ENCODE data around the gene CDK5RAP2.

CDK5RAP2 gene

GRCh38 chr9:120410925-120411501, 169.0 kb downstream of the CDK5RAP2 start:
- in situ Hi-C loops (cut with MboI; ENCODE audit: low sequenced_read_pairs): no loop called here

- in situ Hi-C loops (cut with MboI; ENCODE audit: low sequenced_read_pairs): no loop called here
Measured at GRCh38 chr9:120408680-120409258, 171.2 kb downstream of the CDK5RAP2 start.

- in situ Hi-C loops (cut with MboI; ENCODE audit: low sequenced_read_pairs): no loop called here
Measured at GRCh38 chr9:120405860-120406259, 174.1 kb downstream of the CDK5RAP2 start.

GRCh38 chr9:120405134-120405533, 174.8 kb downstream of the CDK5RAP2 start:
- in situ Hi-C loops (cut with MboI; ENCODE audit: low sequenced_read_pairs): no loop called here

GRCh38 chr9:120403543-120403856, 176.5 kb downstream of the CDK5RAP2 start:
- in situ Hi-C loops (cut with MboI; ENCODE audit: low sequenced_read_pairs): no loop called here

GRCh38 chr9:120402741-120403542, 177.0 kb downstream of the CDK5RAP2 start:
- in situ Hi-C loops (cut with MboI; ENCODE audit: low sequenced_read_pairs): no loop called here

GRCh38 chr9:120399940-120400339, 180.0 kb downstream of the CDK5RAP2 start:
- in situ Hi-C loops (cut with MboI; ENCODE audit: low sequenced_read_pairs): no loop called here

- in situ Hi-C loops (cut with MboI; ENCODE audit: low sequenced_read_pairs): no loop called here
Measured at GRCh38 chr9:120398286-120398685, 181.7 kb downstream of the CDK5RAP2 start.

GRCh38 chr9:120397453-120397852, 182.5 kb downstream of the CDK5RAP2 start:
- in situ Hi-C loops (cut with MboI; ENCODE audit: low sequenced_read_pairs): no loop called here

- in situ Hi-C loops (cut with MboI; ENCODE audit: low sequenced_read_pairs): no loop called here
Measured at GRCh38 chr9:120396931-120397330, 183.0 kb downstream of the CDK5RAP2 start.

GRCh38 chr9:120396418-120396817, 183.5 kb downstream of the CDK5RAP2 start:
- in situ Hi-C loops (cut with MboI; ENCODE audit: low sequenced_read_pairs): no loop called here

- in situ Hi-C loops (cut with MboI; ENCODE audit: low sequenced_read_pairs): no loop called here
Measured at GRCh38 chr9:120395376-120395775, 184.6 kb downstream of the CDK5RAP2 start.

GRCh38 chr9:120394058-120394669, 185.8 kb downstream of the CDK5RAP2 start:
- in situ Hi-C loops (cut with MboI; ENCODE audit: low sequenced_read_pairs): no loop called here

GRCh38 chr9:120393386-120394057, 186.4 kb downstream of the CDK5RAP2 start:
- in situ Hi-C loops (cut with MboI; ENCODE audit: low sequenced_read_pairs): no loop called here

GRCh38 chr9:120392711-120393110, 187.3 kb downstream of the CDK5RAP2 start:
- in situ Hi-C loops (cut with MboI; ENCODE audit: low sequenced_read_pairs): no loop called here

- in situ Hi-C loops (cut with MboI; ENCODE audit: low sequenced_read_pairs): no loop called here
Measured at GRCh38 chr9:120392245-120392644, 187.7 kb downstream of the CDK5RAP2 start.

GRCh38 chr9:120391691-120392090, 188.3 kb downstream of the CDK5RAP2 start:
- in situ Hi-C loops (cut with MboI; ENCODE audit: low sequenced_read_pairs): no loop called here

- in situ Hi-C loops (cut with MboI; ENCODE audit: low sequenced_read_pairs): no loop called here
Measured at GRCh38 chr9:120390637-120391190, 189.3 kb downstream of the CDK5RAP2 start.

GRCh38 chr9:120389867-120390266, 190.1 kb downstream of the CDK5RAP2 start:
- in situ Hi-C loops (cut with MboI; ENCODE audit: low sequenced_read_pairs): no loop called here

GRCh38 chr9:120389300-120389699, 190.7 kb downstream of the CDK5RAP2 start:
- in situ Hi-C loops (cut with MboI; ENCODE audit: low sequenced_read_pairs): no loop called here
